Activated CD8-positive, alpha-beta T cell treated with anti-CD3 and anti-CD28 coated beads, Interleukin-2, amount 10 ng/mL, durations not matched to agents 7 days and 5 days (primary cell): ENCODE measurements around the gene CSF1R. TPM values are rescaled to one million over a fixed set of nuclear protein-coding genes. Genes with fewer than 3 reads are reported as not detected.
A peak's percentile ranks its signal among the peaks of the same experiment; 100 is the strongest.

Source experiments
- ATAC-seq: fragments of 150-1000 bp; cut with Tn5 transposase; one replicate; pipeline ENCODE4 v1.10.0; 2021; ENCODE audit warnings: moderate library complexity
- CTCF ChIA-PET: fragments of 350-600 bp; sonication (Branson Sonifier 250); formaldehyde crosslinking; loops from one replicate; lab custom pipeline; 2021; ENCODE audit warnings: antibody characterized with exemption; lab: Charles Lee
- POLR2A ChIA-PET: fragments of 350-600 bp; sonication (Branson Sonifier 250); formaldehyde crosslinking; loops from one replicate; lab custom pipeline; 2021; ENCODE audit warnings: antibody characterized with exemption; lab: Charles Lee
- DNase-seq: peaks from one replicate; pipeline ENCODE4 v3.0.0-alpha.2; 2020
- H3K27ac Mint-ChIP-seq: one replicate; pipeline ENCODE4 v1.8.0; 2021; ENCODE audit warnings: mild to moderate bottlenecking, mixed read lengths
- H3K27me3 Mint-ChIP-seq: one replicate; pipeline ENCODE4 v1.8.0; 2021; ENCODE audit warnings: low read depth, mixed read lengths
- H3K36me3 Mint-ChIP-seq: one replicate; pipeline ENCODE4 v1.8.0; 2021; ENCODE audit warnings: low read depth, mixed read lengths
- H3K4me1 Mint-ChIP-seq: one replicate; pipeline ENCODE4 v1.8.0; 2021; ENCODE audit warnings: low read depth, mixed read lengths
- H3K4me3 Mint-ChIP-seq: one replicate; pipeline ENCODE4 v1.8.0; 2021; ENCODE audit warnings: mild to moderate bottlenecking, mixed read lengths
- H3K9me3 Mint-ChIP-seq: one replicate; pipeline ENCODE4 v1.8.0; 2022; ENCODE audit warnings: mixed read lengths; ENCODE audit not compliant: insufficient read depth
- total RNA-seq, 2 experiments: library from RNA; stranded (reverse); gene quantifications; one replicate each; pipeline ENCODE4 v1.2.3, GENCODE V29; 2021

The CSF1R gene
- total RNA-seq = not detected

DNA sequence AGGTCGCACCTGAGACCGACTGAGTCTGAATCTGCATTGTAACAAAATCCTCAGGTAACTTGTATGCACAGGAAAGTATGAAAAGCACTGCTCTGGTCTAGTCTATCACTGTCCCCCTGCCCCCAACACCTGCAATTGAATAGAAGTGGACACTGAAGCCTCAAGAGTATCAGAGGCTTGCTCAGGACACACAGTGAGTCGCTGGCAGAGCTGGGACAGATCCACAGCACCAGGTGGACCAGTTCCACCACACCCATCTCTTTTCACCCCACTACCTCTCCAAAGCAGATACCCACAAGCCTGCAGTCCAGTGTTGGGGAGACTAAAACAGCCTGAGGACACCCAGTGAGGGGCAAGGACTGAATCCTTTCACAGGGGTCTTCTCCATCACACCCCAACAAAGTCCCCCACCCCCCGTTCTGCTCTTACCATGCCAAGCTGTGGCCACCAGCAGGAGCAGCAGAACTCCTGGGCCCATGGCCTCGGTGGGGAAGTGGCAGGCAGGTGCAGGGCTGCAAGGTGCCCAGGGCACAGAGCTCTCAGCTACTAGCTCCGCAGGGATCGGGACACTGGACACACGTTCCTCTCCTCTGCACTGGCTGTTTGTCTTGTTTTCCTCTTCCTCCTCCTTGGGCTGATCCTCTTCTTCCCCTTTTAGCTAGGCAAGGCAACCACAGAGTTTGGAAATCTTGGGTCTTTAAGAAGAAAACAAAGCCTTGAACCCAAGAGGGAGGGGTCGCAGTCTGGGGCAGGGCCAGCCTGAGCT lies at the start of gene CSF1R:
Gene CSF1R (minus strand): TSS at position 605 of the 766 bp plus-strand sequence. CDS start 127 bp downstream, at position 478.
- POLR2A ChIA-PET = no interaction called here
- no peak for ATAC-seq
- H3K9me3 Mint-ChIP-seq = no peaks in the 10 kb centered on the region
- H3K27ac Mint-ChIP-seq = no peak within 1 kb of the TSS
- no peaks in the 10 kb centered on the region for H3K36me3 Mint-ChIP-seq
- peaks cover 8% of the 10 kb centered on the region for H3K4me1 Mint-ChIP-seq
- DNase-seq = peak; percentile 13
- CTCF ChIA-PET = no interaction called here
- H3K4me3 Mint-ChIP-seq = no peak within 1 kb of the TSS
- peaks cover 48% of the 10 kb centered on the region for H3K27me3 Mint-ChIP-seq

DNA sequence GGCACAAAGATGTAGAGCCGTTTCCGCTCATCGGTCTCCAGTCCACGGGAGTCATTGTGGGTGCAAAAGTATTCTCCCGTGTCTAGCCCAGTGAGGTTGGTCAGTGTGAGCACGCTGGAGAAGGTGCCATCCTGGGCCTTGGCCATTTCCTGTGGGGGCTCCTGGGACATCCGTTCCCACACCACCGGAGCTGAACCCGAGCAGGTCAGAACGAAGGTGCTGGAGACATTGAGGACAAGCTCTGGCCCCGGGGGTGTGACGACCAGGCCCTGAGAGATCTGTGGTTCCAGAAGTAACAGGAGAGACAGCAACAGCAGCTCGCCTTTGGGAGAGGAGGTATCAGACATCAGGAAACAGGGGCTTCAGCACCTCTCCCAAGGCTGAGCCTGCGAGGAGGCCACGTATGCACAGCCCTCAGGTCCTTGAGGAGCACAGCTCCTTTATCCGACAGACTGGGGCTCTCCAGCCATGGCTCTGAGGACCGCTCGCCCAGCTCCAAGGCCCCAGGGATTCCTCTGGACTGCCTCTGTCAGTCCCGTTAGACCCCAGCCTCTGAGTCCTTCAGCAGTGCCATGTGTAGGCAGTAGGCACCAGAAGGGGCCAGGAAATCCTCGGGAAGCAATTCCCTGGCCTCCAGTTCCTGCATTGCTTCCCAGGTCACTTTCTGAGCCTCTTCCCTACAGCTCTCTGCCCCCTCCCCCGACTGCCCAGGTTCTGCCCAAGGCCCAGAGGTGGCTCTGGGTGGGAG lies 49.4 kb upstream of the CSF1R start:
- H3K4me3 Mint-ChIP-seq = no peak overlapping the region
- ATAC-seq (no peak), DNase-seq (no peak)
- no peaks in the 10 kb centered on the region for H3K9me3 Mint-ChIP-seq
- no peak overlapping the region for H3K27ac Mint-ChIP-seq
- H3K4me1 Mint-ChIP-seq = peaks cover 7% of the 10 kb centered on the region
- ChIA-PET CTCF (interaction anchor here (0.9 kb wide), 2 partner anchors 14 to 82 kb away, joined by 3 read pairs; no protein-coding TSS in a partner anchor), POLR2A (interaction anchor here (1.1 kb wide), 1 partner anchor 14 kb away, joined by 3 read pairs; no protein-coding TSS in a partner anchor)
- peaks cover 21% of the 10 kb centered on the region for H3K36me3 Mint-ChIP-seq
- no peaks in the 10 kb centered on the region for H3K27me3 Mint-ChIP-seq

DNA sequence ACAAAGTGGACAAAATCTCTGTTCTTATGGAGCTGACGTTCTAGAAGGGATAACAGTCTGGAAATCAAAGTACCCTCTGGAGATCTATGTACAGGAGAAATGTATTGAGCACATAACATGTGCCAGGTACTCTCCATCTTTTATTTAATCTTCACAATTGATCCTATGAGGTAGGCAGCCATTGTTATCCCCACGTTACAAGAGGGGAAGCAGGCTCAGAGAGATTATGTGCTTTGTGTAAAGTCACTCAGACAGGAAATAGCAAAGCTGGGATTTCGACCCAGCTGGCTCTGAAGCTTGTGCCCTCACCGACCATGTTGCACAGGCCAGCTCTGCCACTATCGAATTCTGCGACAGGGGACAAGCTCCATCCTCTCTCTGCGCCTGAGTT lies 47.8 kb upstream of the CSF1R start:
- POLR2A ChIA-PET = no interaction called here
- CTCF ChIA-PET = interaction anchor here (1.2 kb wide), 1 partner anchor 16 kb away, joined by 4 read pairs; no protein-coding TSS in a partner anchor
- Mint-ChIP-seq H3K27me3 (no peaks in the 10 kb centered on the region), H3K4me1 (peaks cover 15% of the 10 kb centered on the region), H3K36me3 (peaks cover 29% of the 10 kb centered on the region), H3K4me3 (no peak overlapping the region), H3K27ac (no peak overlapping the region), H3K9me3 (no peaks in the 10 kb centered on the region)
- no peak for ATAC-seq
- DNase-seq = no peak

DNA sequence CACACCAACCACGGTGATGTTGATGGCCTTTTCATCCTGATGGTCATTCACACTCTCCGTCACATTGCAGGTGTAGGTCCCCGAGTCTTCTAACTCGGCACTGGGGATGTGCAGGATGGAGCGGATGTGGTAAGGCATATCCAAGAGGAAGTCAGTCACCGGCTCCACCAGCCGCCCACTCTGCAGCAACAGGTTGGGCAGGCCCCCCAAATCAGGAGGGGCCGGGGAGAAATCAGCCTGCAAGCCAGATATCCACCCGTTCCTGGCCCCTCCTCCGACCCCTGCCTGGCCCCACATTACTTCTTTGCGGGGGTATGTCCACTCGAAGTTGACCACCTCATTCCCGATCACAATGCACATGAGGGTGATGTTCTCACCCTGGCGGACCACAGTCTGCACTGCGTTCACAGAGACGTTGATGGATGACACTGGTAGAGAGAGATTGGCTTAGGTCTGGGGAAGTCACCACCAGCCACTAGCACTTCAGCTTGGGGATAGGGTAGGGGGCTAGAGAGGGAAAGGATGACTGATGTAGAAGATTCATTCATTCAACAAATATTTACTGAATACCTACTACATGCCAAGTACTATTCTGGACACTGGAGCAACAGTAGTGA lies 47.3 kb upstream of the CSF1R start:
- Mint-ChIP-seq H3K27me3 (no peaks in the 10 kb centered on the region), H3K36me3 (peaks cover 30% of the 10 kb centered on the region), H3K27ac (no peak overlapping the region), H3K9me3 (no peaks in the 10 kb centered on the region), H3K4me3 (no peak overlapping the region), H3K4me1 (peaks cover 15% of the 10 kb centered on the region)
- ChIA-PET POLR2A (no interaction called here), CTCF (interaction anchor here (1.2 kb wide), 1 partner anchor 16 kb away, joined by 4 read pairs; no protein-coding TSS in a partner anchor)
- ATAC-seq (no peak), DNase-seq (no peak)

DNA sequence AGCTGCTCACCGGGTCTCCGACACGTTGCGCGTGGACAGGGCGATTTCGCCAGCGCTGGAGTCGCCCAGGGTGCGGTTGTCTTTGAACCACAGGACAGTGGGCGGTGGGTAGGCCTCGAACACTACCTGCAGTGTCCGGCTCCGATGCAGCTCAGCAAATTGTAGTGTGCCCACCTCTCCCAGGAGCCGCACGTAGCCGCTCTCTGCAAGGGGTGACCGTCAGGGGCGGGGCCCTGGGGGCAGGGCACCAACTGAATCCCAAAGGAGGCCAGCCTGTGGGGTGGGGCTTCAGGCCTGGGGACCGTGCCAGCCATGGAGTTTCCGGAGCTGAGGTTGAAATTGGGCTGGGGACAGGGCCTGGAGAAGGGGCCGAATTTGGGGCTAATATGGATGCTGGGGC lies 46.4 kb upstream of the CSF1R start:
- ChIA-PET POLR2A (no interaction called here), CTCF (interaction anchor here (0.8 to 1.6 kb wide), 3 partner anchors 23 to 85 kb away, joined by 3 to 5 read pairs (median 3); partner anchors contain the start of gene PDGFRB)
- no peak for DNase-seq
- H3K9me3 Mint-ChIP-seq = no peaks in the 10 kb centered on the region
- no peaks in the 10 kb centered on the region for H3K27me3 Mint-ChIP-seq
- H3K27ac Mint-ChIP-seq = no peak overlapping the region
- H3K36me3 Mint-ChIP-seq = peaks cover 33% of the 10 kb centered on the region
- H3K4me1 Mint-ChIP-seq = peaks cover 15% of the 10 kb centered on the region
- H3K4me3 Mint-ChIP-seq = no peak overlapping the region
- no peak for ATAC-seq

DNA sequence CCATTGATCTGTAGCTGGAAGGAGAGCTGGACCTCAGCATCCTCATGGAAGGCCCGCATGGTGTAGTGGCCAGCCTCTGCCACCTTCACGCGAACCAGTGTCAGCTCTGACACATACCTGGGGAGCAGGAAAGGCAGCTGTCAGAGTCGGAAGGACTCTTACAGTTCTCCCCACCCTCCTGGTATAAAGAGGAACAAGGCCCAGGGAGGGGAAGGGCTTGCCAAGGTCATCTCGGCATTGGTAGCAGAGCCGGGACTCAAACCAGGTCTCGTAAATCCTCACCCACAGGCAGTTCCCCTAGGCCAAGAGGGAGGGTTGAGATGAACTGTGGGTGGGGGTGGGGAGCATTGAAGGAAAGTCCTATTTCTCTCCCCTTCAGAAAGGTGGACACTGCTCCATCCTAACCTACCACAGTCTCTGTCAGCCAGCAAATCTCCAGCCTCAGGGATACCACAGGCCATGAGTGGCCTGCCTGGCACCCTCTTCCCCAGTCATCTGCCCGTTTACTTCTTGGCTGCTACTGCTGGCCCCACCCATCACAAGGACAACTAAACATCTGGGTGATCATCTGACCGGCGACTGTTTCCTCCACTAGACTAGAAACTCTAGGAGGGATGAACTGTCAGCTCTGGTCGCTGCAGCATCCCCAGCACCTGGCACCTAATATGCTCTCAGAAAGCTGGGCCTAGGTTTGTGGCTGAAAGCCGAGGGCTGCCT lies 45.8 kb upstream of the CSF1R start:
- Mint-ChIP-seq H3K27ac (no peak overlapping the region), H3K9me3 (no peaks in the 10 kb centered on the region), H3K36me3 (peaks cover 33% of the 10 kb centered on the region), H3K27me3 (no peaks in the 10 kb centered on the region), H3K4me1 (peaks cover 15% of the 10 kb centered on the region), H3K4me3 (no peak overlapping the region)
- no peak for ATAC-seq
- DNase-seq = no peak
- CTCF ChIA-PET = interaction anchor here (0.6 to 2.0 kb wide), 6 partner anchors 10 to 218 kb away, joined by 3 to 8 read pairs (median 4); partner anchors contain the start of gene PDGFRB
- POLR2A ChIA-PET = no interaction called here

DNA sequence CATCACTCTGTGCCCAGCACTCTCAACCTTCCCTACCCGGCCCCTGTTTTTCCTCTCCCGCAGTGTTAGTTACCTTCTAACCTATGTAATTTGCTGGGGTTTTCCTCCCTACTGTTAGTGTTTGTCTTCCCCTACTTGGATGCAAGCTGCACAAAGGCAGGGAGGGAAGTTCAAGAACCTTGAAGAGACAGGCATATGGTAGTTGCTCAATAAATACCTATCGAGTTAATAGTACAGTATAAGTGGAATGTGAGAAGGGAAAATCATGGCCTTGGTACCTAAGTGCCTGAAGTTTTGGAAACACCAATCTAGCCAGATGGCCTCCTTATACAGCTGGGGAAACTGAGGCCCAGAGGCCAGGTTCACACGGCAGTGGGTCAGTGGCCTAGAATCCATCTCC lies 45.1 kb upstream of the CSF1R start:
- DNase-seq (no peak), ATAC-seq (no peak)
- Mint-ChIP-seq H3K4me1 (peaks cover 15% of the 10 kb centered on the region), H3K36me3 (peaks cover 33% of the 10 kb centered on the region), H3K4me3 (no peak overlapping the region), H3K9me3 (no peaks in the 10 kb centered on the region), H3K27me3 (no peaks in the 10 kb centered on the region), H3K27ac (no peak overlapping the region)
- ChIA-PET POLR2A (no interaction called here), CTCF (interaction anchor here (0.6 to 2.5 kb wide), 8 partner anchors 9 to 219 kb away, joined by 3 to 8 read pairs (median 4); partner anchors contain the start of gene PDGFRB)

DNA sequence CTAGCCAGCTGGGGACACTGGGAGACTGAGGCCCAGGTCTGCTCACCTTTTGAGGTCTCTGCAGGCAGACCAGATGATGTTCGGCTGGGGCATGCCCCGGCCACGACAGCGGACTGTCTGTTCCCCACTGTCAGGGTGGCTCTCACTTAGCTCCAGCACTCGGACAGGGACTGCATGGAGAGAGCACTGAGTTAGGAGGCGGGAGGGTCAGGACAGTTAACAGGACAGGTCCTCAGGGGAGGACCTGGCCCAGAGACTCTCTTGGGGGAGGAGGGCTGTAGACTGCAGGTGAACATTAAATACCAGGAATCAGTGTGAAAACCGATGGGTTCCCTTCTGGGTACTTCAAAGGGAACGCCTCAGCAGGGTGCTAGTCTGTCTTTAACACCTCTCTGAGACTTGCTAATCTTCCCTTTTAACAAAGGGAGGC lies 44.2 kb upstream of the CSF1R start:
- H3K27ac Mint-ChIP-seq = no peak overlapping the region
- H3K27me3 Mint-ChIP-seq = no peaks in the 10 kb centered on the region
- H3K4me1 Mint-ChIP-seq = peaks cover 15% of the 10 kb centered on the region
- ChIA-PET POLR2A (no interaction called here), CTCF (interaction anchor here (0.6 to 2.5 kb wide), 11 partner anchors 8 to 221 kb away, joined by 3 to 16 read pairs (median 7); partner anchors contain the start of gene PDGFRB)
- H3K4me3 Mint-ChIP-seq = no peak overlapping the region
- DNase-seq = no peak
- no peaks in the 10 kb centered on the region for H3K9me3 Mint-ChIP-seq
- ATAC-seq = no peak
- peaks cover 39% of the 10 kb centered on the region for H3K36me3 Mint-ChIP-seq

DNA sequence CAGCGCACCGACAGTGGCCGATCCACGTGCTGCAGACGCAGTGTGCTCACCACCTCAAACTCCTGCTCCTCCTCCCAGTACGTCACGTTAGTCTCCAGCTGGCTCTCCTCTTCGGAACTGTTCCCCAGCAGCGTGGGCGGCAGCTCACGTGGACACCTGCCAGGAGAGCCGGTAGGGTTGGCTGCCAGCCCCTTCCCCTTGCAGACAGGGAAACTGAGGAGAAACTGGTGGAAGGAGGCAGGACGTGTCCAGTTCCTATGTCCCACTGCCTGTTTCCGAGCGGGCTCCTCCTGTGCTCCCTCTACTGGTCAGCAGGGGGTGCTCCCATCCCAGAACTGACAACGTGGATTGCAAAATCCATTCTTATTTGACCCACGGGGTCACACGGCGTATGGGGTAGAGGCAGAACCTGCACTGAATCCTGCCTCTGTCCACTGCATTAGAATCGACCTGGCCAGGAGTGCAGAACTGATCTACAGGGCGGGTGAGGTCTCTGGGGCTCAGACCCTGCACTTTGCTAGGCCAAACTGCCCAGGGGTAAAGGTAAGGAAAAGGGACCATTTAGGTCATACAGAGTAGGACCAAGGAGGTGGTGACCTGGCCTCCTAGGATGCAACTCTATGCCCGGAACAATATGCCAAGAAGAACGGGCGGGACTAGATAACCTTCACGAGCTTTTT lies 43.6 kb upstream of the CSF1R start:
- peaks cover 15% of the 10 kb centered on the region for H3K4me1 Mint-ChIP-seq
- no peak overlapping the region for H3K27ac Mint-ChIP-seq
- DNase-seq (peak; percentile 72), ATAC-seq (peak; percentile 66)
- H3K27me3 Mint-ChIP-seq = no peaks in the 10 kb centered on the region
- CTCF ChIA-PET = interaction anchor here (0.6 to 2.5 kb wide), 13 partner anchors 10 to 220 kb away, joined by 3 to 16 read pairs (median 4); partner anchors contain the start of gene PDGFRB
- POLR2A ChIA-PET = no interaction called here
- no peaks in the 10 kb centered on the region for H3K9me3 Mint-ChIP-seq
- H3K4me3 Mint-ChIP-seq = no peak overlapping the region
- H3K36me3 Mint-ChIP-seq = peaks cover 38% of the 10 kb centered on the region

DNA sequence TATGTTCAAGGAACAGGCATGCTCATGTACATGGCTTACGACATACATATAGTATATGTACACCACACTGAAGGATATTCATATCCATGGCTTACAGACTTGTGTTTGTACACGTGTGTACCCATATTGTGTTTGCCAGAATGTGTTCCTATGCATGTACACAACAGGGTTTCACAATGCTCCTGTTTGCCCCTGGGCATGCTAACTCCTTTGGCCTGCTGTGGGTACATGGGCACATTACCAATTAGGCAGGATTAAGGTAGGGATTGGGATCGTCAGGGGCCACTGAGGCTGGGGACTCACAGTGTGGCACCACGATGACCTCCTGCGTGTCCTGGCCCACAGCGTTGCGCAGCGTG lies 43.1 kb upstream of the CSF1R start:
- Mint-ChIP-seq H3K27me3 (no peaks in the 10 kb centered on the region), H3K4me3 (no peak overlapping the region), H3K36me3 (peaks cover 38% of the 10 kb centered on the region), H3K9me3 (no peaks in the 10 kb centered on the region), H3K27ac (no peak overlapping the region), H3K4me1 (peaks cover 15% of the 10 kb centered on the region)
- DNase-seq = no peak
- no peak for ATAC-seq
- ChIA-PET CTCF (interaction anchor here (0.7 to 2.5 kb wide), 9 partner anchors 11 to 221 kb away, joined by 3 to 16 read pairs (median 4); no protein-coding TSS in a partner anchor), POLR2A (no interaction called here)
